K562 (cell line): ENCODE results near the gene TNC. TPM values are rescaled to one million over a fixed set of nuclear protein-coding genes. Genes with fewer than 3 reads are reported as not detected.

ENCODE experiments used
- ATAC-seq: fragments of 200-7000 bp; cut with Tn5 transposase; 3 replicates; pipeline ENCODE4 v1.9.1; 2020; ENCODE audit warnings: moderate library complexity
- BruUV-seq: library from RNA; stranded (reverse); fragments of 400-500 nt; replicated peaks from 2 replicates; lab custom pipeline; 2021; lab: Mats Ljungman, UMichigan
- CTCF ChIA-PET: fragments of 300-600 bp; formaldehyde crosslinking; extraction: SDS; loops from one replicate; lab custom pipeline; 2021; ENCODE audit warnings: low intra/inter-chr PET ratio; lab: Yijun Ruan, JAX
- POLR2A ChIA-PET: fragments of 300-600, 350-650 bp; sonication (Branson Sonifier 250); formaldehyde crosslinking; extraction: SDS; loops from one replicate; lab custom pipeline; 2021; ENCODE audit warnings: antibody characterized with exemption, inconsistent platforms; lab: Yijun Ruan, JAX
- DNase-seq, 4 experiments: peaks; one replicate each; pipeline versions ENCODE4 v3.0.0 to v3.0.0-alpha.2; 2011 to 2018; ENCODE audit warnings: low spot score in 3 of 4, mixed read lengths in 3 of 4; ENCODE audit errors: extremely low read depth in 1 of 4
- FAIRE-seq: peaks from 2 replicates; lab custom pipeline; 2011; peaks lifted over from hg19 to GRCh38; lab: Jason Lieb, UNC
- H2AFZ ChIP-seq: 2 replicates; pipeline ENCODE4 v1.6.0; 2011; ENCODE audit warnings: low read depth, low read length, control low read depth, inconsistent platforms
- H3K27ac ChIP-seq: fragments of 200-600 bp; 3 replicates; pipeline ENCODE4 v1.8.0; 2011; ENCODE audit warnings: low read depth, mild to moderate bottlenecking, control low read depth, inconsistent platforms, low read length, moderate library complexity, mixed read lengths; ENCODE audit errors: extremely low read depth
- H3K27me3 ChIP-seq, 2 experiments: fragments of 300-600 bp in 1 of 2; 2 replicates in 1 of 2; 3 replicates in 1 of 2; pipeline versions ENCODE4 v1.6.0 to v1.8.0; 2011; ENCODE audit warnings: inconsistent platforms in 2 of 2, low read length in 2 of 2, mild to moderate bottlenecking in 1 of 2, mixed read lengths in 1 of 2, moderate library complexity in 1 of 2; ENCODE audit not compliant: control insufficient read depth in 2 of 2, insufficient read depth in 2 of 2
- H3K36me3 ChIP-seq: fragments of 300-600 bp; 3 replicates; pipeline ENCODE4 v1.8.0; 2011; ENCODE audit warnings: mild to moderate bottlenecking, low read length, inconsistent platforms; ENCODE audit not compliant: control insufficient read depth, insufficient read depth
- H3K4me1 ChIP-seq, 2 experiments: fragments of 200-600 bp in 1 of 2; replicated peaks in 1 of 2; 2 replicates in 1 of 2; 3 replicates in 1 of 2; pipeline versions ENCODE4 v1.5.1 to v1.8.0; 2011; ENCODE audit warnings: inconsistent platforms in 2 of 2, low read length in 2 of 2, mild to moderate bottlenecking in 1 of 2, mixed read lengths in 1 of 2, moderate library complexity in 1 of 2; ENCODE audit not compliant: control insufficient read depth in 2 of 2, insufficient read depth in 2 of 2
- H3K4me2 ChIP-seq: 2 replicates; pipeline ENCODE4 v1.6.1; 2011; ENCODE audit warnings: low read length, control low read depth, inconsistent platforms, mixed read lengths; ENCODE audit not compliant: insufficient read depth
- H3K4me3 ChIP-seq: fragments of 200-600 bp; sonication (generic), shearing (Covaris generic); 2 replicates; pipeline ENCODE4 v1.5.1; 2016; ENCODE audit warnings: control low read depth, inconsistent platforms
- H3K79me2 ChIP-seq: fragments of 200-600 bp; 3 replicates; pipeline ENCODE4 v1.8.0; 2011; ENCODE audit warnings: low read length, inconsistent platforms; ENCODE audit not compliant: control insufficient read depth, insufficient read depth
- H3K9ac ChIP-seq, 2 experiments: 2 replicates each; pipeline versions ENCODE4 v1.6.0 to v1.6.1; 2011; ENCODE audit warnings: low read depth in 2 of 2, low read length in 2 of 2, control low read depth in 1 of 2, inconsistent platforms in 1 of 2, mild to moderate bottlenecking in 1 of 2, mixed read lengths in 1 of 2; ENCODE audit not compliant: insufficient read depth in 1 of 2
- H3K9me1 ChIP-seq: one replicate; pipeline ENCODE4 v1.6.0; 2011; ENCODE audit warnings: inconsistent platforms, mild to moderate bottlenecking, low read length, moderate library complexity; ENCODE audit not compliant: control insufficient read depth, insufficient read depth
- H3K9me3 ChIP-seq: replicated peaks from 2 replicates; pipeline ENCODE4 v1.5.1; 2011; ENCODE audit warnings: low read depth, low read length, inconsistent platforms; ENCODE audit not compliant: control insufficient read depth, insufficient read depth
- H4K20me1 ChIP-seq: replicated peaks from 2 replicates; pipeline ENCODE4 v1.6.1; 2011; ENCODE audit warnings: low read length, inconsistent platforms, mixed read lengths; ENCODE audit not compliant: control insufficient read depth, insufficient read depth
- COPS2 ChIP-seq: fragments of 450-650 bp; conservative IDR thresholded peaks from 2 replicates; pipeline ENCODE4 v1.6.1; 2016; ENCODE audit warnings: mild to moderate bottlenecking, moderate library complexity
- CREB1 ChIP-seq, 2 experiments: sonication (generic) in 1 of 2; formaldehyde crosslinking in 1 of 2; IDR thresholded peaks; 2 replicates each; pipeline versions ENCODE4 v1.6.1 to v1.8.0; 2012 to 2022; ENCODE audit warnings: inconsistent platforms in 1 of 2, mild to moderate bottlenecking in 1 of 2, missing genetic modification reagents in 1 of 2, moderate library complexity in 1 of 2
- NR3C1 ChIP-seq: sonication (generic); formaldehyde crosslinking; IDR thresholded peaks from 2 replicates; pipeline ENCODE4 v1.8.1; 2022; ENCODE audit warnings: missing genetic modification reagents
- RAD21 ChIP-seq, 2 experiments: fragments of 250-450 bp in 1 of 2; fragments of 450-650 bp in 1 of 2; sonication (Bioruptor Pico) in 1 of 2; formaldehyde crosslinking in 1 of 2; IDR thresholded peaks in 1 of 2; conservative IDR thresholded peaks in 1 of 2; 2 replicates each; pipeline versions ENCODE4 v1.4.0 to v1.8.0; 2020 to 2022; ENCODE audit warnings: mild to moderate bottlenecking in 2 of 2, moderate library complexity in 1 of 2
- RNF2 ChIP-seq: sonication (generic); IDR thresholded peaks from 2 replicates; pipeline ENCODE4 v1.6.1; 2016
- SMAD3 ChIP-seq: fragments of 450-650 bp; formaldehyde crosslinking; conservative IDR thresholded peaks from 2 replicates; pipeline ENCODE4 v1.4.0; 2020; ENCODE audit warnings: mild to moderate bottlenecking
- SMARCC2 ChIP-seq: fragments of 450-650 bp; IDR thresholded peaks from 2 replicates; pipeline ENCODE4 v1.6.1; 2017; ENCODE audit warnings: antibody characterized with exemption, moderate library complexity, mild to moderate bottlenecking, low read depth
- SNRNP70 ChIP-seq: fragments of 200-400 bp; formaldehyde crosslinking; optimal IDR thresholded peaks from 2 replicates; pipeline ENCODE3; 2017; ENCODE audit warnings: low read depth, low read length
- XRCC3 ChIP-seq: fragments of 450-650 bp; IDR thresholded peaks from 2 replicates; pipeline ENCODE4 v1.6.1; 2017; ENCODE audit warnings: mild to moderate bottlenecking, moderate library complexity
- XRCC5 ChIP-seq: fragments of 200-400 bp; formaldehyde crosslinking; IDR thresholded peaks from 2 replicates; pipeline ENCODE4 v1.6.1; 2017; ENCODE audit warnings: low read depth, mild to moderate bottlenecking, low read length
- ZBTB17 ChIP-seq: fragments of 450-650 bp; formaldehyde crosslinking; IDR thresholded peaks from 2 replicates; pipeline ENCODE4 v1.4.0; 2020; ENCODE audit warnings: mild to moderate bottlenecking
- ZC3H11A ChIP-seq: IDR thresholded peaks from 2 replicates; pipeline ENCODE4 v1.6.1; 2012; ENCODE audit warnings: low read depth, low read length, improper control_type of control experiment
- ZFP91 ChIP-seq: sonication (generic); formaldehyde crosslinking; IDR thresholded peaks from 2 replicates; pipeline ENCODE4 v1.8.0; 2022; ENCODE audit warnings: mild to moderate bottlenecking, missing genetic modification reagents
- ZFPM2 ChIP-seq: fragments of 250-450 bp; sonication (Bioruptor Pico); IDR thresholded peaks from 2 replicates; pipeline ENCODE4 v1.5.1; 2022; ENCODE audit warnings: mild to moderate bottlenecking
- ZNF24 ChIP-seq: fragments of 450-650 bp; IDR thresholded peaks from 2 replicates; pipeline ENCODE4 v1.6.1; 2016
- ZNF77 ChIP-seq: fragments of 250-450 bp; sonication (Bioruptor Pico); IDR thresholded peaks from 2 replicates; pipeline ENCODE4 v1.5.0; 2020
- WGBS: fragments of 100-300 bp; shearing (Covaris generic); methylation state at CpG from one replicate; pipeline ENCODE4 v1.1.6; 2016; ENCODE audit warnings: low coverage, mixed read lengths; ENCODE audit not compliant: insufficient coverage; ENCODE audit errors: missing lambda C conversion rate; 5-methylcytosine and 5-hydroxymethylcytosine counted together
- in situ Hi-C: fragments of 300-500 bp; cut with MboI; formaldehyde crosslinking; loops from 4 replicates; pipeline ENCODE4 v1.15.0; 2018; ENCODE audit warnings: inconsistent platforms, mixed read lengths
- intact Hi-C: fragments of 100-400 bp; cut with micrococcal nuclease; formaldehyde crosslinking; loops from 2 replicates; pipeline ENCODE4 v1.14.2; 2022
- polyA plus RNA-seq, 8 experiments: library from polyadenylated mRNA; depleted of rRNA in 4 of 8; stranded (reverse) in 5 of 8; unstranded in 3 of 8; fragments of >200 nt; fragmentation: Nextera tagmentation in 2 of 8; fragmentation: Illumina TruSeq in 1 of 8; extraction: Ambion mirVana in 2 of 8; extraction: Trizol in 1 of 8; gene quantifications; 2 replicates each; pipeline versions ENCODE4 v1.2.1 to v1.2.3, GENCODE V29; 2011 to 2014; ENCODE audit warnings: inconsistent platforms in 1 of 8, missing spikeins in 1 of 8
- total RNA-seq, 7 experiments: library from RNA; depleted of rRNA in 6 of 7; stranded (reverse); fragments of >200 nt in 6 of 7; fragmentation: Illumina TruSeq in 2 of 7; extraction: Trizol in 2 of 7; gene quantifications; 2 replicates each; pipeline versions ENCODE4 v1.2.1 to v1.2.3, GENCODE V29; 2011 to 2021; ENCODE audit warnings: low replicate concordance in 1 of 7
- TF ChIP-seq, protein P1 (sequence below): fragments of 200-400 bp; formaldehyde crosslinking; IDR thresholded peaks from 2 replicates; pipeline ENCODE4 v1.6.1; 2017; ENCODE audit warnings: mild to moderate bottlenecking, low read depth, low read length, moderate library complexity
- TF ChIP-seq, protein P2 (sequence below): sonication (generic); formaldehyde crosslinking; IDR thresholded peaks from 2 replicates; pipeline ENCODE4 v1.8.1; 2023; ENCODE audit warnings: mild to moderate bottlenecking, missing genetic modification reagents

The TNC gene
- total and polyA plus RNA-seq, 9 of the 15 experiments (the other 6 are each of a cell fraction or from before 2014, with no cell fraction given): under 0.01 to 0.29 TPM; not detected in 7

GRCh38 chr9:115146581-115147021 is 28.6 kb upstream of the TNC start:
- H3K4me3 ChIP-seq: no peak overlapping the region
- no peak overlapping the region for H2AFZ ChIP-seq
- intact Hi-C loops: no loop called here
- ChIA-PET CTCF (no interaction called here), POLR2A (no interaction called here)
- WGBS: 1% methylated on average over 4 of the region's 4 CpGs
- no peaks in the 10 kb centered on the region for H4K20me1 ChIP-seq
- FAIRE-seq (no peak), DNase-seq (no peak), ATAC-seq (no peak)
- no peaks in the 10 kb centered on the region for H3K9me3 ChIP-seq
- H3K79me2 ChIP-seq: no peaks in the 10 kb centered on the region
- H3K27ac ChIP-seq: no peak overlapping the region
- TF ChIP-seq RNF2: no peak
- no peak for TF ChIP-seq SNRNP70
- no peak for TF ChIP-seq CREB1 (IDR thresholded peaks at IDR 0.05)
- TF ChIP-seq CREB1 (CRISPR knock-in tag; IDR thresholded peaks at IDR 0.05): no peak
- TF ChIP-seq, protein P1, sequence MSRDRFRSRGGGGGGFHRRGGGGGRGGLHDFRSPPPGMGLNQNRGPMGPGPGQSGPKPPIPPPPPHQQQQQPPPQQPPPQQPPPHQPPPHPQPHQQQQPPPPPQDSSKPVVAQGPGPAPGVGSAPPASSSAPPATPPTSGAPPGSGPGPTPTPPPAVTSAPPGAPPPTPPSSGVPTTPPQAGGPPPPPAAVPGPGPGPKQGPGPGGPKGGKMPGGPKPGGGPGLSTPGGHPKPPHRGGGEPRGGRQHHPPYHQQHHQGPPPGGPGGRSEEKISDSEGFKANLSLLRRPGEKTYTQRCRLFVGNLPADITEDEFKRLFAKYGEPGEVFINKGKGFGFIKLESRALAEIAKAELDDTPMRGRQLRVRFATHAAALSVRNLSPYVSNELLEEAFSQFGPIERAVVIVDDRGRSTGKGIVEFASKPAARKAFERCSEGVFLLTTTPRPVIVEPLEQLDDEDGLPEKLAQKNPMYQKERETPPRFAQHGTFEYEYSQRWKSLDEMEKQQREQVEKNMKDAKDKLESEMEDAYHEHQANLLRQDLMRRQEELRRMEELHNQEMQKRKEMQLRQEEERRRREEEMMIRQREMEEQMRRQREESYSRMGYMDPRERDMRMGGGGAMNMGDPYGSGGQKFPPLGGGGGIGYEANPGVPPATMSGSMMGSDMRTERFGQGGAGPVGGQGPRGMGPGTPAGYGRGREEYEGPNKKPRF: no peak
- no peak for TF ChIP-seq RAD21 (CRISPR knock-in tag; conservative IDR thresholded peaks at IDR 0.05 in 1 of 2, IDR thresholded peaks at IDR 0.05 in 1 of 2)
- TF ChIP-seq XRCC3: no peak
- TF ChIP-seq SMARCC2: no peak
- TF ChIP-seq XRCC5: no peak
- no peak for TF ChIP-seq ZFPM2
- TF ChIP-seq COPS2: no peak
- TF ChIP-seq ZNF77 (CRISPR knock-in tag): no peak
- TF ChIP-seq ZNF24: no peak
- TF ChIP-seq ZFP91 (CRISPR knock-in tag): no peak
- TF ChIP-seq ZC3H11A: no peak
- no peak for TF ChIP-seq ZBTB17
- TF ChIP-seq NR3C1 (CRISPR knock-in tag): no peak
- TF ChIP-seq SMAD3 (CRISPR knock-in tag): no peak
- TF ChIP-seq, protein P2, sequence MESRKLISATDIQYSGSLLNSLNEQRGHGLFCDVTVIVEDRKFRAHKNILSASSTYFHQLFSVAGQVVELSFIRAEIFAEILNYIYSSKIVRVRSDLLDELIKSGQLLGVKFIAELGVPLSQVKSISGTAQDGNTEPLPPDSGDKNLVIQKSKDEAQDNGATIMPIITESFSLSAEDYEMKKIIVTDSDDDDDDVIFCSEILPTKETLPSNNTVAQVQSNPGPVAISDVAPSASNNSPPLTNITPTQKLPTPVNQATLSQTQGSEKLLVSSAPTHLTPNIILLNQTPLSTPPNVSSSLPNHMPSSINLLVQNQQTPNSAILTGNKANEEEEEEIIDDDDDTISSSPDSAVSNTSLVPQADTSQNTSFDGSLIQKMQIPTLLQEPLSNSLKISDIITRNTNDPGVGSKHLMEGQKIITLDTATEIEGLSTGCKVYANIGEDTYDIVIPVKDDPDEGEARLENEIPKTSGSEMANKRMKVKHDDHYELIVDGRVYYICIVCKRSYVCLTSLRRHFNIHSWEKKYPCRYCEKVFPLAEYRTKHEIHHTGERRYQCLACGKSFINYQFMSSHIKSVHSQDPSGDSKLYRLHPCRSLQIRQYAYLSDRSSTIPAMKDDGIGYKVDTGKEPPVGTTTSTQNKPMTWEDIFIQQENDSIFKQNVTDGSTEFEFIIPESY (CRISPR knock-in tag): no peak
- no TSS peak for BruUV-seq
- H3K4me2 ChIP-seq: no peak overlapping the region
- H3K9ac ChIP-seq: no peak overlapping the region
- in situ Hi-C loops: no loop called here
- H3K27me3 ChIP-seq: no peaks in the 10 kb centered on the region
- H3K9me1 ChIP-seq: no peaks in the 10 kb centered on the region
- no peaks in the 10 kb centered on the region for H3K36me3 ChIP-seq
- no peaks in the 10 kb centered on the region for H3K4me1 ChIP-seq
